Smooth muscle cell (in vitro differentiated cells): ENCODE data around the gene SCG2. TPM values are rescaled to one million over a fixed set of nuclear protein-coding genes. Genes with fewer than 3 reads are reported as not detected.

Source experiments
- DNase-seq: peaks from one replicate; lab custom pipeline; 2025; ENCODE audit not compliant: unreplicated experiment; lab: John Stamatoyannopoulos, UW
- H2AFZ ChIP-seq: fragments of 200-600 bp; sonication (generic); 2 replicates; pipeline ENCODE4 v1.6.0; 2016; ENCODE audit warnings: antibody characterized with exemption, low read depth, mild to moderate bottlenecking
- H3F3A ChIP-seq: fragments of 200-600 bp; sonication (generic); 2 replicates; pipeline ENCODE4 v1.6.0; 2017; ENCODE audit warnings: antibody characterized with exemption, low read depth
- H3K27ac ChIP-seq: fragments of 200-600 bp; sonication (generic); 2 replicates; pipeline ENCODE4 v1.5.1; 2016; ENCODE audit warnings: low read depth, mild to moderate bottlenecking
- H3K27me3 ChIP-seq: fragments of 200-600 bp; sonication (generic); 2 replicates; pipeline ENCODE4 v1.6.1; 2016; ENCODE audit warnings: low read depth, mild to moderate bottlenecking
- H3K36me3 ChIP-seq: fragments of 200-600 bp; sonication (generic); 2 replicates; pipeline ENCODE4 v1.5.1; 2016; ENCODE audit warnings: low read depth
- H3K4me1 ChIP-seq: fragments of 200-600 bp; sonication (generic); 2 replicates; pipeline ENCODE4 v1.5.1; 2016; ENCODE audit warnings: low read depth
- H3K4me2 ChIP-seq: fragments of 200-600 bp; sonication (generic); 2 replicates; pipeline ENCODE4 v1.6.0; 2016; ENCODE audit warnings: mild to moderate bottlenecking
- H3K4me3 ChIP-seq: fragments of 200-600 bp; sonication (generic); 2 replicates; pipeline ENCODE4 v1.5.1; 2016; ENCODE audit warnings: mild to moderate bottlenecking
- H3K79me2 ChIP-seq: fragments of 200-600 bp; sonication (generic); 2 replicates; pipeline ENCODE4 v1.6.0; 2016; ENCODE audit warnings: low read depth, mild to moderate bottlenecking
- H3K9ac ChIP-seq: fragments of 200-600 bp; sonication (generic); 2 replicates; pipeline ENCODE4 v1.6.0; 2016; ENCODE audit warnings: low read depth
- H3K9me3 ChIP-seq: fragments of 200-600 bp; sonication (generic); replicated peaks from 2 replicates; pipeline ENCODE4 v1.5.1; 2016; ENCODE audit warnings: low read depth
- H4K20me1 ChIP-seq: fragments of 200-600 bp; sonication (generic); 2 replicates; pipeline ENCODE4 v1.6.0; 2016; ENCODE audit warnings: low read depth
- WGBS: methylation state at CpG from one replicate; pipeline ENCODE4 v1.1.7; 2016; ENCODE audit warnings: low lambda C conversion rate; 5-methylcytosine and 5-hydroxymethylcytosine counted together
- polyA plus RNA-seq: library from polyadenylated mRNA; unstranded; fragments of >200 nt; fragmentation: Nextera tagmentation; extraction: Ambion mirVana; gene quantifications from 2 replicates; pipeline ENCODE4 v1.2.1, GENCODE V29; 2016
- total RNA-seq: library from RNA; depleted of rRNA; stranded (reverse); fragments of >200 nt; gene quantifications from 2 replicates; pipeline ENCODE4 v1.2.3, GENCODE V29; 2014
- TF ChIP-seq, protein P1 (sequence below): fragments of 200-600 bp; sonication (generic); IDR thresholded peaks from 2 replicates; pipeline ENCODE4 v1.5.1; 2017; ENCODE audit warnings: borderline replicate concordance, mild to moderate bottlenecking, antibody characterized with exemption; ENCODE audit not compliant: insufficient read depth, poor library complexity, severe bottlenecking

The SCG2 gene
- total and polyA plus RNA-seq, 2 experiments from 2014 or later, result 29.1 to 34.7 TPM

DNA sequence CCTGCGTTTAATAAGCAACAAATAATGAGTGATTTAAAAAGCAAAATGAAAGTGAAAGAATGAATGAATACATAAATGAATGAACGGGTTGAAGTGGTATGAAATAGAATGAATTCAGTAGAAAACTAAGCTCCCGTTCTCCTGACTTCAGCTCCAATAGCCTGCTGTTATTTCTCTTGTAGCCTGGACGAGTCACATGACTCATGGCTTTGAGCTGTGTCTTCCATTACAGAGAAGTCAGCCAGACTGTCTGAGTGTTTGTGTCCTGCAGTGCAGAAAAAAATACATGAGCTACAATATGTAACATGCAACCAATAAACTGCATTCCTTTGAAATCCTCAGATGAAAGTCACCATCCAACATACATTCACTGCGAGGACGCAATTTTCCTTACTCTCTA lies 21.2 kb downstream of the SCG2 start:
- H3K4me1 ChIP-seq, result peaks cover 18% of the 10 kb centered on the region
- H4K20me1 ChIP-seq, result no peaks in the 10 kb centered on the region
- H2AFZ ChIP-seq, result peak overlapping the region; percentile 86
- TF ChIP-seq, protein P1, sequence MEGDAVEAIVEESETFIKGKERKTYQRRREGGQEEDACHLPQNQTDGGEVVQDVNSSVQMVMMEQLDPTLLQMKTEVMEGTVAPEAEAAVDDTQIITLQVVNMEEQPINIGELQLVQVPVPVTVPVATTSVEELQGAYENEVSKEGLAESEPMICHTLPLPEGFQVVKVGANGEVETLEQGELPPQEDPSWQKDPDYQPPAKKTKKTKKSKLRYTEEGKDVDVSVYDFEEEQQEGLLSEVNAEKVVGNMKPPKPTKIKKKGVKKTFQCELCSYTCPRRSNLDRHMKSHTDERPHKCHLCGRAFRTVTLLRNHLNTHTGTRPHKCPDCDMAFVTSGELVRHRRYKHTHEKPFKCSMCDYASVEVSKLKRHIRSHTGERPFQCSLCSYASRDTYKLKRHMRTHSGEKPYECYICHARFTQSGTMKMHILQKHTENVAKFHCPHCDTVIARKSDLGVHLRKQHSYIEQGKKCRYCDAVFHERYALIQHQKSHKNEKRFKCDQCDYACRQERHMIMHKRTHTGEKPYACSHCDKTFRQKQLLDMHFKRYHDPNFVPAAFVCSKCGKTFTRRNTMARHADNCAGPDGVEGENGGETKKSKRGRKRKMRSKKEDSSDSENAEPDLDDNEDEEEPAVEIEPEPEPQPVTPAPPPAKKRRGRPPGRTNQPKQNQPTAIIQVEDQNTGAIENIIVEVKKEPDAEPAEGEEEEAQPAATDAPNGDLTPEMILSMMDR, result no peak
- peak overlapping the region; percentile 77 for H3K4me2 ChIP-seq
- H3K4me3 ChIP-seq, result no peak overlapping the region
- H3K79me2 ChIP-seq, result no peaks in the 10 kb centered on the region
- H3K27ac ChIP-seq, result peak overlapping the region; percentile 94
- no peaks in the 10 kb centered on the region for H3K27me3 ChIP-seq
- DNase-seq, result no peak
- no peaks in the 10 kb centered on the region for H3K36me3 ChIP-seq
- H3F3A ChIP-seq, result peaks cover 16% of the 10 kb centered on the region
- WGBS, result 24% methylated on average over 6 of the region's 6 CpGs
- no peaks in the 10 kb centered on the region for H3K9me3 ChIP-seq
- peak overlapping the region; percentile 55 for H3K9ac ChIP-seq

DNA sequence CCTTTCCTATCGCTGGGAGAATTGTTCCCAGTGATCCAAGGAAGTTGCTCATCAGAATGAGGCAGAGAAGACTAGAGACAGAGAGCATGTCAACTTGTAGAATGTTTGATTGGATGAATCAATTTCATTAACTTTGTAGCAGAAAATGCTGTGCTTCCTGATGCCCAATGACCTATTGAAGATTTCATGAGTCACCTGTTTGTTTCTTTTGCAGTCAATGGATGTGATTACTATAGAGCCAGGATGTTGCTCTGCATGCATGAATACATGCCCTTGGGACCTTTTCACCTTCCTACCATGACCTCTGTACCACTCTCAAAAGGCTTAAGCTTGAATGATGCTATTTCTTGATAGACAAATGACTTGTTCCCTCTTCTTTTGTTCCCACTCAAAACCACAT lies 23.3 kb downstream of the SCG2 start:
- Histone ChIP-seq H2AFZ (no peak overlapping the region), H3F3A (peaks cover 16% of the 10 kb centered on the region), H3K9me3 (no peaks in the 10 kb centered on the region), H4K20me1 (no peaks in the 10 kb centered on the region), H3K36me3 (no peaks in the 10 kb centered on the region), H3K4me1 (peaks cover 18% of the 10 kb centered on the region), H3K9ac (no peak overlapping the region), H3K4me3 (no peak overlapping the region), H3K79me2 (no peaks in the 10 kb centered on the region), H3K27ac (no peak overlapping the region), H3K27me3 (no peaks in the 10 kb centered on the region), H3K4me2 (no peak overlapping the region)
- DNase-seq, result no peak
- WGBS, result 92% methylated on average over 1 of the region's 1 CpG
- TF ChIP-seq, protein P1, result no peak

DNA sequence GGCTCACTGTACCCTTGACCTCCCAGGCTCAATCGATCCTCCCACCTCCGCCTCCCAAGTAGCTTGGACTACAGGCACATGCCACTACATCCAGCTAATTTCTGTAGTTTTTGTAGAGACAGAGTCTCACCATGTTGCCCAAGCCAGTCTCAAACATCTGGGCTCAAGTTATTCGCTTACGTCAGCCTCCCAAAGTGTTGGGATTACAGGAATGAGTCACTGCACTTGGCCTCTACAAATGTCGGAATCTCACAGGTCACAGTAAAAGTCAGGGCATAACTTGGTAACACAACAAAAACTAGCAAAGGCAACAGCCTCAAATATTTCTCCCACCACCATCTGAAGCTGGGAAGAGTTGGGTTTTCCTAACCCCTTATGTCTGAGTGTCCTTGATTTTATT lies 25.3 kb downstream of the SCG2 start:
- Histone ChIP-seq H3K79me2 (no peaks in the 10 kb centered on the region), H3K4me2 (peak overlapping the region; percentile 70), H3K9me3 (no peaks in the 10 kb centered on the region), H3K9ac (peak overlapping the region; percentile 71), H2AFZ (no peak overlapping the region), H3K4me1 (peaks cover 18% of the 10 kb centered on the region), H3K4me3 (no peak overlapping the region), H3K36me3 (no peaks in the 10 kb centered on the region), H3K27ac (peak overlapping the region; percentile 95), H4K20me1 (no peaks in the 10 kb centered on the region), H3F3A (peaks cover 16% of the 10 kb centered on the region), H3K27me3 (no peaks in the 10 kb centered on the region)
- TF ChIP-seq, protein P1, result no peak
- WGBS, result 23% methylated on average over 5 of the region's 5 CpGs
- DNase-seq, result no peak

DNA sequence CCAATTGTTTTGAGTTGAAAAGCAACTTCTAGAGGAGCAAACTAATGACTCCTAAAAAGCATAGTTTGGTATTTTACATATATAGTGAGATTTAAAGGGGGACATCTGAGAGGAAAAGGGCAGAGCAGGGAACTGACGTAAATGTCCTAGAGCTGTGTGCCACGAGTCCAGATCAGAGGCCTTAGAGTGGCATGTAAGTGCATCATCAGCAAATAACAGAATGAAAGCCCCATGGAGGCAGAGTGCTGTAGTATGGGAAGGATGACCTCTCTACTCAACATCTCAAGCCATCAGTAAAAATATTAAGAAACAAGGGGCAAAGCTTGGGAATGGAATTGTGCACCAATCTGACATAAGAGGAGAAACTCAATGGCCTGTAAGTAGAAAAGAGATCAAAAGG lies 31.4 kb downstream of the SCG2 start:
- Histone ChIP-seq H2AFZ (no peak overlapping the region), H3F3A (no peaks in the 10 kb centered on the region), H3K79me2 (no peaks in the 10 kb centered on the region), H3K36me3 (no peaks in the 10 kb centered on the region), H3K4me1 (no peaks in the 10 kb centered on the region), H3K27me3 (no peaks in the 10 kb centered on the region), H3K27ac (no peak overlapping the region), H4K20me1 (no peaks in the 10 kb centered on the region), H3K9ac (no peak overlapping the region), H3K4me2 (no peak overlapping the region), H3K9me3 (no peaks in the 10 kb centered on the region), H3K4me3 (no peak overlapping the region)
- TF ChIP-seq, protein P1, result no peak
- WGBS, result 97% methylated on average over 2 of the region's 2 CpGs
- DNase-seq, result no peak
